ENCODE data around the gene CNTN4.
A peak's percentile ranks its signal among the peaks of the same experiment; 100 is the strongest.

CNTN4 gene

DNA sequence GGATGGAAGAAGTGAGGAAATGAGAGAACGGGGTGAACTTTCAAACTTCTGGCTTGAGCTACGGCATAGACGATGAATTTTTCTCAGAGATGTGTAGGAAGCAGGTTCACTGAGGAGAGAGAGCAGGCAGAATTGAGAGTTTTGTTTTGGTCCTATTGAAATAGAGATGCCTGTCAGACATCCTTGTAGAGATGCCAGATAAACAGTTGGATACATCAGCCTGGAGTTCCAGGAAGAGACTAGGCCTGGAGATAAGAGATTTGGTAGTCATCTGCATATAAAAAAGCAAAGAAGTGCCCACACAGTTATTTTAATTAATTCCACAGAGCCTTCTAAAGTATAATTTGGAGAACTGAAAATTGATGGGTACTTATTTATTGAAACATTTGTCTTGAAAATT, 515.9 kb downstream of the CNTN4 start:
- Histone ChIP-seq H3K4me2 (no peak overlapping the region), H3K27ac (no peak overlapping the region), H3K4me3 (no peak overlapping the region), H3K36me3 (no peaks in the 10 kb centered on the region), H4K20me1 (no peaks in the 10 kb centered on the region), H3K9me3 (replicated peaks in 1 of 11) (no peaks in the 10 kb centered on the region), H3K4me1 (no peaks in the 10 kb centered on the region), H3K9ac (no peak overlapping the region), H3K27me3 (no peaks in the 10 kb centered on the region)
- no peak for TF ChIP-seq Cebpa-rat (IDR thresholded peaks at IDR 0.05)

DNA sequence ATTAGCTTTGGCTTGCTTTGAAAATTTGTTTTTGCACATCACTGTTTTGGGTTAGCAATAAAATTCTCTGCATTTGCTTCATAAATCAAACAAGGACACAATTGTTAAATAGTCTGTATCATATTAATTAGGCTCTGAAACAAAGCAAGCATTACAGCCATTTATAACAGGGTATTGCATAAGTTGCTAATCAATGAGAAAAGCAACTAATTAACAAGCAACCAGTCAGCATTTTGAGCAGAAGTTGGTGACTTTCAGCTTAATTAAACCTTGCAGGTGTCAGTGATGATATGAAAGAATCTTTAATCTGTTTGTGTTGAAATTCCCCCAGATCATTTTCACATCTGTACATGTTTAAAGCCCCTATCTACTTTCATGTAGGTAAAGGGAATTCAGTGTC, 516.4 kb downstream of the CNTN4 start:
- H3K4me2 ChIP-seq, result no peak overlapping the region
- H3K4me3 ChIP-seq, result no peak overlapping the region
- H3K27ac ChIP-seq, result no peak overlapping the region
- no peaks in the 10 kb centered on the region for H3K27me3 ChIP-seq
- H3K9me3 ChIP-seq (replicated peaks in 1 of 11), result no peaks in the 10 kb centered on the region
- H4K20me1 ChIP-seq, result no peaks in the 10 kb centered on the region
- H3K36me3 ChIP-seq, result no peaks in the 10 kb centered on the region
- H3K9ac ChIP-seq, result no peak overlapping the region
- no peak for TF ChIP-seq Cebpa-rat (IDR thresholded peaks at IDR 0.05)
- no peaks in the 10 kb centered on the region for H3K4me1 ChIP-seq

DNA sequence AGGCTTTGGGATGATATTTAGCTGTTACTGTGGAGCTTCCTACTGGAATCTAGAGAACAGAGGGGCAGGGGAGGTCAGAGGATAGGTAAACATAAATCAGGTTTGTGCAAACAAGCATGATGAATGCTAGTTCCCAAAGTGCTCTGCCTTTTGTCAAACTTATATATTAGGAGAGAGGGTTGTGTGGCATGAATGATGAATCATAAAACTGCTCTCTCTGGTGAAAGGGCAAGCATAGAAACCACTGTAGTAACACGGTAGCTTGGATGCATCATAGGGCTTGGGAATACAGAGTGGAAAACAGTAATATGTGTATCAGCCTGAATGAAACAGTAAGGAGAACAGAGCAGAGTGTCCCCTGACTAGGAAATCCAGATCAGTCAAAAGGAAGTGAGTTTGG, 524.8 kb downstream of the CNTN4 start:
- Histone ChIP-seq H3K9me3 (replicated peaks in 1 of 11) (no peaks in the 10 kb centered on the region), H3K4me1 (no peaks in the 10 kb centered on the region), H3K27me3 (no peaks in the 10 kb centered on the region), H3K36me3 (no peaks in the 10 kb centered on the region), H4K20me1 (no peaks in the 10 kb centered on the region), H3K4me2 (no peak overlapping the region), H3K27ac (no peak overlapping the region), H3K4me3 (no peak overlapping the region), H3K9ac (no peak overlapping the region)
- TF ChIP-seq Cebpa-rat (IDR thresholded peaks at IDR 0.05), result no peak

DNA sequence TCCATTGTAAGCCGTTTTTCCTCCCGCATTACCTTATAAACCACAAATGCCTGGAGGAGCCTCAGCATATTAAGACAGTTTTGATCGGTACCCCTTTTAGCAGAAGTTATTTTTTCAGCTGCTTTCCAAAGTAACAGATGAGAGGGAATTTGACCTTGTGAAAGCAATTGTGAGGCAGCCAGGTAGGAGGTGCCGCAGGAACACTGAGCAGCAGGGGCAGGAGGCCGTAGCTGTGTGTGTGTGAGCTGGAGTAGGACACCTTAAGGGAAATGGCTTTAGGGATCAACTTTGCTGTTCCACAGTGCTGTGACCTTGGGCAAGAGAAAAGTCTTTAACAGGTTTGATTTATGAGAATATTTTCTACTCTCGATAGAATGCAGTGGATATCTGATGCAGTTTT, 529.5 kb downstream of the CNTN4 start:
- TF ChIP-seq Cebpa-rat (IDR thresholded peaks at IDR 0.05), result no peak

DNA sequence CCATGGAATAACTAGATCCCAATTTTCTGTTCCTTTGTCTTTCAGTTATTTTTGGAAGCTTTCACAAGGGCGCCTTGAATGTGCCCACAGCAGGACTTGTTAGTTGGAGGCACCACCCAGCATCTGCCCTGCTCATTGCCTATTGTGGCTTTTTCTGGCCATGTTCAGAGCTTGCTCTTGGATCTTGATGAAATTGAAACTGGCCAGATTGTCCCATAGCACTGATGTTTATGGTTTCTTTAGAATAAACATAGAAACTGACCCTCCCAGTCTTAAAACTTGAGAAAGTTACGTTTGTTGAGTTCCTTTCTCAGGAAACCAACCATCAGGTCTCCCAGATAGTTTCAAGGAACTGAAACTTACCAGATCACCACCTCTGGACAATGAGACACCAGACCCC, 536.8 kb downstream of the CNTN4 start:
- Histone ChIP-seq H3K36me3 (no peaks in the 10 kb centered on the region), H3K27ac (peak overlapping the region in 7 of 11 experiments; percentile 25 to 56 (median 44); a peak in 13 of 22 replicates), H3K9ac (no peak overlapping the region), H3K27me3 (no peaks in the 10 kb centered on the region), H3K4me2 (peak overlapping the region; percentile 23 to 61 (median 46); a peak in 19 of 22 replicates), H4K20me1 (no peaks in the 10 kb centered on the region), H3K9me3 (replicated peaks in 1 of 11) (peaks cover 0 to 12% (median 7%) of the 10 kb centered on the region in 11 experiments; a peak in 10 of 22 replicates), H3K4me1 (peaks cover 8 to 16% (median 11%) of the 10 kb centered on the region in 10 experiments; a peak in 19 of 20 replicates), H3K4me3 (peak overlapping the region in 1 of 10 experiments; percentile 36; a peak in 1 of 20 replicates)
- no peak for TF ChIP-seq Cebpa-rat (IDR thresholded peaks at IDR 0.05)

More for the DNA sequence above, 529.5 kb downstream of the CNTN4 start:
- Histone ChIP-seq H3K27ac (no peak overlapping the region), H3K27me3 (no peaks in the 10 kb centered on the region), H3K9ac (no peak overlapping the region), H3K4me3 (no peak overlapping the region), H3K9me3 (replicated peaks in 1 of 11) (no peaks in the 10 kb centered on the region), H3K36me3 (no peaks in the 10 kb centered on the region), H3K4me1 (no peaks in the 10 kb centered on the region), H4K20me1 (no peaks in the 10 kb centered on the region), H3K4me2 (no peak overlapping the region)

DNA sequence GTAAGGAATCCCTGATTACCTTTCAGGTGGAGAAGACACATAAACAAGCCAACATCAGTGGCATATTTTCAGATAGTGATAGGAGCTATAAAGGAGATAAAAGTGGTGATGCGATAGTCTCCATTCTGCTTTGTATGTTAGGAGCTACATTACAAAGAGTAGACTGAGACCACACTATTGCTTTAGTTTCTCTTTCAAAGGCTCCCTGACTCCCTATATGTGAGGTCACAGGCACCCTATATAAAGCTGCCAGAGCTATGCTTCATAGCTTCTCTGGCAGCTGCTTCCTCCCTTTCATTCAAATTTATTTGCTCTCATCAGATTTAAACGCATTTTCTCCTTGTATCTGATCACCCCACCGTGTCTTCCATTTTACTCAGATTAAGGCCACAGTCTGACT, 544.9 kb downstream of the CNTN4 start:
- H3K9ac ChIP-seq, result no peak overlapping the region
- no peaks in the 10 kb centered on the region for H3K27me3 ChIP-seq
- peak overlapping the region in 6 of 11 experiments; percentile 16 to 67 (median 53); a peak in 10 of 22 replicates for H3K27ac ChIP-seq
- H3K9me3 ChIP-seq (replicated peaks in 1 of 11), result peaks cover 0 to 7% (median 3%) of the 10 kb centered on the region in 11 experiments; a peak in 13 of 22 replicates
- H3K4me3 ChIP-seq, result no peak overlapping the region
- peaks cover 0 to 14% (median 10%) of the 10 kb centered on the region in 10 experiments; a peak in 11 of 20 replicates for H3K4me1 ChIP-seq
- H4K20me1 ChIP-seq, result no peaks in the 10 kb centered on the region
- peak overlapping the region in 9 of 11 experiments; percentile 4 to 59 (median 42); a peak in 16 of 22 replicates for H3K4me2 ChIP-seq
- 0 out of 22 replicates have a peak, but pooled peaks of 1 of the 11 experiments have one; percentile 24 for TF ChIP-seq Cebpa-rat (IDR thresholded peaks at IDR 0.05)
- H3K36me3 ChIP-seq, result no peaks in the 10 kb centered on the region

DNA sequence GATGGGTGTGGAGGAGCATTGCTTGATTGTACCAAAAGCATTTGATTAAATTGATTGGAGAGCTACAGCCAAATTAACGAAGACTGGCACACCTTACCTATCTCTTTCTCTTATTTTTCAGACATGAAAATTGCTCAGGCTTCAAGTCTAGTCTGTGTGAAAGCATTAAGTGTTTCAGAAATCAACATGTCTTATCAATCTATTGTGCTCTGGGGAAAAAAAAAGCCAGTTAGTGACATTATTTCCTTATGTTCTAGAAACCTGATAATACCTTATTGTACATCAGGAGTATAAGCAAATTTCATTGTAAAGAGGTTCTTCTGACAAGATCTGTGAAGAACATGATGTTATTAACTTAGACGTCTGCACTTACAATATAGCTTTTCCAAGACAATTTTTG, 546.3 kb downstream of the CNTN4 start:
- no peaks in the 10 kb centered on the region for H3K27me3 ChIP-seq
- H3K9ac ChIP-seq, result no peak overlapping the region
- no peak overlapping the region for H3K4me2 ChIP-seq
- H3K36me3 ChIP-seq, result no peaks in the 10 kb centered on the region
- H3K4me3 ChIP-seq, result no peak overlapping the region
- H3K9me3 ChIP-seq (replicated peaks in 1 of 11), result peaks cover 9 to 18% (median 14%) of the 10 kb centered on the region in 11 experiments; a peak in 20 of 22 replicates
- H3K27ac ChIP-seq, result no peak overlapping the region
- no peak for TF ChIP-seq Cebpa-rat (IDR thresholded peaks at IDR 0.05)
- H3K4me1 ChIP-seq, result peaks cover 0 to 14% (median 10%) of the 10 kb centered on the region in 10 experiments; a peak in 11 of 20 replicates
- no peaks in the 10 kb centered on the region for H4K20me1 ChIP-seq

DNA sequence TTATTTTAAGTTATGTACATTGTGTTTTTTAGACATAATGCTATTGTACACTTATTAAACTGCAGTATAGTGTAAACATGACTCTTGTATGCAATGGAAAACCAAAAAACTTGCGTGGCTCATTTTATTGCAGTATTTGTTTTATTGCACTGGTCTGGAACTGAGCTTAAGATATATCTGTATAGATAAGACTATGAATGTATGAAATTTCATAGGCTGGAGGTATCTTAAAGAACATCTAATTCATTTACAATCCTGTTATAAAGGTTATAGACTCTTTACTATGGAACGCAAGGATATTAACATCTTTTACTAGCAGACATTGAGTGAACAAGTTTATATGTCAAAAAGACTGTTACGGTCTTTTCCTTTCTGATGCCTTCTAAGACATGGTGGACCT, 552.1 kb downstream of the CNTN4 start:
- no peak overlapping the region for H3K9ac ChIP-seq
- H4K20me1 ChIP-seq, result no peaks in the 10 kb centered on the region
- H3K4me3 ChIP-seq, result no peak overlapping the region
- peaks cover 10 to 22% (median 14%) of the 10 kb centered on the region in 11 experiments; a peak in 20 of 22 replicates for H3K9me3 ChIP-seq (replicated peaks in 1 of 11)
- no peaks in the 10 kb centered on the region for H3K36me3 ChIP-seq
- H3K27me3 ChIP-seq, result no peaks in the 10 kb centered on the region
- no peak overlapping the region for H3K4me2 ChIP-seq
- TF ChIP-seq Cebpa-rat (IDR thresholded peaks at IDR 0.05), result no peak
- no peaks in the 10 kb centered on the region for H3K4me1 ChIP-seq
- no peak overlapping the region for H3K27ac ChIP-seq

DNA sequence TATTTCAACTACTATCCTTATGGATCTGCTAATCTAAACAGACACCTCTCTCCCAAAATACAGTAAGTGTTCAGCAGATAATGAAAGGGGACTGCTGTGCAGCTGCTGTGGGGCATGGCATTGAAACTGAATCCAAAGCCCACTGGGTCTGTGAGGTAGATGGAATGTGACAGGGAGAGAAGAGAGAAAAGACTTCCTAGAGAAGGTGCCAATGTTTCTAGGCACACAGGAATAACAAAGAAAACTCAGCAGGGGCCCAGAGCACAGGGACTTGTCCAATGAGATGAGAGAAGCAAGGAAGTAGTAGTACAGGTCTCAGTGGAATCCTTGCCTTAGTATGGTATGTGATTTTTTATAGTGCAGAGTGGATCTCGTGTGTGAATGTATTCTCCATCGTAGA, 553.7 kb downstream of the CNTN4 start:
- H3K9ac ChIP-seq, result no peak overlapping the region
- no peaks in the 10 kb centered on the region for H3K27me3 ChIP-seq
- H3K9me3 ChIP-seq (replicated peaks in 1 of 11), result peaks cover 10 to 22% (median 14%) of the 10 kb centered on the region in 11 experiments; a peak in 20 of 22 replicates
- TF ChIP-seq Cebpa-rat (IDR thresholded peaks at IDR 0.05), result no peak
- H3K27ac ChIP-seq, result no peak overlapping the region
- H4K20me1 ChIP-seq, result no peaks in the 10 kb centered on the region
- H3K4me2 ChIP-seq, result no peak overlapping the region
- no peaks in the 10 kb centered on the region for H3K4me1 ChIP-seq
- H3K4me3 ChIP-seq, result no peak overlapping the region
- H3K36me3 ChIP-seq, result no peaks in the 10 kb centered on the region

DNA sequence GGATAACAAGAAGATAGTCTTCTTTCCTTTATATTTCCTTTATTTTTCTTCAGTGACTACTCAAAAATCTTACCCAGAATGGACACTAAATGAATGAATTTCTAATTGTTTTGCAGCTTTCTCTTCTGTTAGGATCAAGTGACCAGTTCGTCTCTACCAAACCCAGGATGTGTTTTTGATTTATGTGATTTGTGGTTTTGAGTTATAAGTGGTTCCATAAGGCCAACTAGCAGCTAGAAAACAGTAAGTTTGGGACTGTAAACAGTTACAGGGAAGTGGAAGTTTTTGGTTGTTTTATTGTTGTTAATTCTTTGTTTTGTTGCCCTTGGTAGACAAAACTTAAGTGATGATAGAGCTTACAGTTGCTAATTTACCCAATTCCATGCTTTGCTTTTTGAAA, 555.0 kb downstream of the CNTN4 start:
- Histone ChIP-seq H3K27me3 (no peaks in the 10 kb centered on the region), H3K36me3 (no peaks in the 10 kb centered on the region), H4K20me1 (no peaks in the 10 kb centered on the region), H3K9ac (no peak overlapping the region), H3K4me1 (no peaks in the 10 kb centered on the region), H3K4me3 (no peak overlapping the region), H3K27ac (no peak overlapping the region), H3K9me3 (replicated peaks in 1 of 11) (peaks cover 10 to 15% (median 10%) of the 10 kb centered on the region in 11 experiments; a peak in 20 of 22 replicates), H3K4me2 (no peak overlapping the region)
- no peak for TF ChIP-seq Cebpa-rat (IDR thresholded peaks at IDR 0.05)
